Brain microvascular endothelial cell (primary cell): Measurements from ENCODE around the gene HSD17B11.

Source experiments
- DNase-seq: peaks from one replicate; pipeline ENCODE4 v3.0.0-alpha.2; 2020
- H3K27ac ChIP-seq: fragments of 250-450 bp; sonication (Bioruptor Pico); 2 replicates; pipeline ENCODE4 v1.5.1; 2020; ENCODE audit warnings: mild to moderate bottlenecking, moderate library complexity
- H3K27me3 ChIP-seq: fragments of 250-450 bp; sonication (Bioruptor Pico); replicated peaks from 2 replicates; pipeline ENCODE4 v1.5.1; 2020; ENCODE audit warnings: mild to moderate bottlenecking
- H3K36me3 ChIP-seq: fragments of 250-450 bp; sonication (Bioruptor Pico); replicated peaks from 2 replicates; pipeline ENCODE4 v1.5.1; 2020; ENCODE audit warnings: mild to moderate bottlenecking
- H3K4me3 ChIP-seq: 2 replicates; pipeline ENCODE4 v1.5.1; 2011; ENCODE audit warnings: low read depth, mild to moderate bottlenecking, control low read depth, low read length, moderate library complexity
- CTCF ChIP-seq: IDR thresholded peaks from 2 replicates; pipeline ENCODE4 v1.5.1; 2011; ENCODE audit warnings: low read depth, mild to moderate bottlenecking, moderate library complexity, low read length, control low read depth, inconsistent platforms; ENCODE audit errors: missing control alignments
- in situ Hi-C: cut with HindIII; loops from 2 replicates; pipeline ENCODE4 v1.10.0; 2017; ENCODE audit warnings: low sequenced_read_pairs, low pct_ligation_motif_present

HSD17B11 gene

GRCh38 chr4:87375719-87376291 is 15.2 kb downstream of the HSD17B11 start:
- peak; percentile 42 for DNase-seq
- H3K27ac ChIP-seq = no peak overlapping the region
- no peak overlapping the region for H3K4me3 ChIP-seq
- in situ Hi-C loops = no loop called here
- H3K27me3 ChIP-seq = no peaks in the 10 kb centered on the region
- TF ChIP-seq CTCF = peak; percentile 74
- no peaks in the 10 kb centered on the region for H3K36me3 ChIP-seq

- Histone ChIP-seq H3K4me3 (no peak overlapping the region), H3K36me3 (no peaks in the 10 kb centered on the region), H3K27ac (no peak overlapping the region), H3K27me3 (no peaks in the 10 kb centered on the region)
- in situ Hi-C loops = no loop called here
- DNase-seq = no peak
- no peak for TF ChIP-seq CTCF
Observed at GRCh38 chr4:87370068-87370467, 20.9 kb downstream of the HSD17B11 start.

GRCh38 chr4:87366521-87367162 is 24.3 kb downstream of the HSD17B11 start:
- in situ Hi-C loops = no loop called here

GRCh38 chr4:87365348-87365747 is 25.6 kb downstream of the HSD17B11 start:
- no peak for DNase-seq
- Histone ChIP-seq H3K27me3 (no peaks in the 10 kb centered on the region), H3K27ac (no peak overlapping the region), H3K4me3 (no peak overlapping the region), H3K36me3 (peaks cover 4% of the 10 kb centered on the region)
- in situ Hi-C loops = no loop called here
- no peak for TF ChIP-seq CTCF

More at GRCh38 chr4:87366521-87367162, 24.3 kb downstream of the HSD17B11 start:
- Histone ChIP-seq H3K4me3 (no peak overlapping the region), H3K27ac (no peak overlapping the region), H3K27me3 (no peaks in the 10 kb centered on the region), H3K36me3 (peaks cover 4% of the 10 kb centered on the region)
- no peak for DNase-seq
- no peak for TF ChIP-seq CTCF

- Histone ChIP-seq H3K27me3 (no peaks in the 10 kb centered on the region), H3K4me3 (no peak overlapping the region), H3K36me3 (peaks cover 4% of the 10 kb centered on the region), H3K27ac (no peak overlapping the region)
- in situ Hi-C loops = no loop called here
- no peak for TF ChIP-seq CTCF
- DNase-seq = no peak
Observed at GRCh38 chr4:87363552-87363951, 27.4 kb downstream of the HSD17B11 start.

GRCh38 chr4:87360338-87360935 is 30.6 kb downstream of the HSD17B11 start:
- no peak for TF ChIP-seq CTCF
- Histone ChIP-seq H3K27me3 (no peaks in the 10 kb centered on the region), H3K27ac (no peak overlapping the region), H3K4me3 (no peak overlapping the region), H3K36me3 (peaks cover 4% of the 10 kb centered on the region)
- in situ Hi-C loops = no loop called here
- no peak for DNase-seq
